ENCODE measurements around the gene RESP18. TPM values are rescaled to one million over a fixed set of nuclear protein-coding genes. Genes with fewer than 3 reads are reported as not detected.

Gene RESP18
- polyA plus RNA-seq, 1 of the 3 experiments (the other 2 are of a cell fraction) = not detected

DNA sequence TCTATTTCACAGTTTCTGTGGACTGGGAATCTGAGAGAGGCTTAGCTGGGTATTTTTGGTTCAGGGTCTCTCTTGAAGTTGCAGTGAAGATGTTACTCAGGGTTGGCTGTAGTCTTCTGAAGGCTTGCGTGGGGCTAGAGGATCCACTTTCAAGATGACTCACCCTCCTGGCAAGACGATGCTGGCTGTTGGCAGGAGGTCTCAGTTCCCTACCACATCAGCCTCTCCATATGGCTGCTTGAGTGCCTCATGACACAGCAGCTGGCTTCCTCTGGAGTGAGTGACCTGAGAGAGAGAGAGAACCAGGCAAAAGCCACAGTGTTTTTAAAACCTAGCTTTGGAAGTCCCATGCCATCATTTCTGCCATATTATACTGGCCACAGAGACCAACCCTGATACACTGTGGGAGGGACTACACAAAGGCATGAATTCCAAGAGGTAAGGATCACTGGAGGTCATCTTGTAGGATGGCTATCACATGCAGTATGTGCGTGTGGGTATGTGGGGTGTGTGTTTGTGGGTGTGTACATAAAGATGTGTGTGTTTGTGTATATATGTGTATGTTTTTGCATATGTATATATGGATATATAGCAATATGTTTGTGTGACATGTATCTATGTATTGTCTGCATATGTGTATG lies 30.1 kb upstream of the RESP18 start (continued):
- TF ChIP-seq, protein P1, sequence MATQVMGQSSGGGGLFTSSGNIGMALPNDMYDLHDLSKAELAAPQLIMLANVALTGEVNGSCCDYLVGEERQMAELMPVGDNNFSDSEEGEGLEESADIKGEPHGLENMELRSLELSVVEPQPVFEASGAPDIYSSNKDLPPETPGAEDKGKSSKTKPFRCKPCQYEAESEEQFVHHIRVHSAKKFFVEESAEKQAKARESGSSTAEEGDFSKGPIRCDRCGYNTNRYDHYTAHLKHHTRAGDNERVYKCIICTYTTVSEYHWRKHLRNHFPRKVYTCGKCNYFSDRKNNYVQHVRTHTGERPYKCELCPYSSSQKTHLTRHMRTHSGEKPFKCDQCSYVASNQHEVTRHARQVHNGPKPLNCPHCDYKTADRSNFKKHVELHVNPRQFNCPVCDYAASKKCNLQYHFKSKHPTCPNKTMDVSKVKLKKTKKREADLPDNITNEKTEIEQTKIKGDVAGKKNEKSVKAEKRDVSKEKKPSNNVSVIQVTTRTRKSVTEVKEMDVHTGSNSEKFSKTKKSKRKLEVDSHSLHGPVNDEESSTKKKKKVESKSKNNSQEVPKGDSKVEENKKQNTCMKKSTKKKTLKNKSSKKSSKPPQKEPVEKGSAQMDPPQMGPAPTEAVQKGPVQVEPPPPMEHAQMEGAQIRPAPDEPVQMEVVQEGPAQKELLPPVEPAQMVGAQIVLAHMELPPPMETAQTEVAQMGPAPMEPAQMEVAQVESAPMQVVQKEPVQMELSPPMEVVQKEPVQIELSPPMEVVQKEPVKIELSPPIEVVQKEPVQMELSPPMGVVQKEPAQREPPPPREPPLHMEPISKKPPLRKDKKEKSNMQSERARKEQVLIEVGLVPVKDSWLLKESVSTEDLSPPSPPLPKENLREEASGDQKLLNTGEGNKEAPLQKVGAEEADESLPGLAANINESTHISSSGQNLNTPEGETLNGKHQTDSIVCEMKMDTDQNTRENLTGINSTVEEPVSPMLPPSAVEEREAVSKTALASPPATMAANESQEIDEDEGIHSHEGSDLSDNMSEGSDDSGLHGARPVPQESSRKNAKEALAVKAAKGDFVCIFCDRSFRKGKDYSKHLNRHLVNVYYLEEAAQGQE (IDR thresholded peaks at IDR 0.05; ENCODE audit: low read depth, low read length) = no peak
- TF ChIP-seq GATA2 (CRISPR knock-in tag; IDR thresholded peaks at IDR 0.05) (no peak), GABPA (IDR thresholded peaks at IDR 0.05; ENCODE audit: low read depth) (no peak), TCF12 (IDR thresholded peaks at IDR 0.05) (peak; percentile 89), RCOR1 (IDR thresholded peaks at IDR 0.05; ENCODE audit: low read length) (no peak), SMC3 (IDR thresholded peaks at IDR 0.05; ENCODE audit: low read depth, low read length) (no peak), ELF1 (IDR thresholded peaks at IDR 0.05) (no peak), YY1 (IDR thresholded peaks at IDR 0.05; ENCODE audit: low read depth) (no peak; the same call in 1 of the 2 replicates), EP300 (IDR thresholded peaks at IDR 0.05; ENCODE audit: borderline replicate concordance in 1 of 2, low read depth in 1 of 2, low read length in 1 of 2) (peak in 1 of 2 experiments; percentile 55; a peak in 1 of 4 replicates), NRF1 (IDR thresholded peaks at IDR 0.05; ENCODE audit: low read depth, low read length) (no peak), CHD2 (IDR thresholded peaks at IDR 0.05; ENCODE audit: low read length, partially characterized antibody) (no peak), FOSL2 (IDR thresholded peaks at IDR 0.05; ENCODE audit: borderline replicate concordance, low read depth) (peak; percentile 92)
- TF ChIP-seq, protein P2, sequence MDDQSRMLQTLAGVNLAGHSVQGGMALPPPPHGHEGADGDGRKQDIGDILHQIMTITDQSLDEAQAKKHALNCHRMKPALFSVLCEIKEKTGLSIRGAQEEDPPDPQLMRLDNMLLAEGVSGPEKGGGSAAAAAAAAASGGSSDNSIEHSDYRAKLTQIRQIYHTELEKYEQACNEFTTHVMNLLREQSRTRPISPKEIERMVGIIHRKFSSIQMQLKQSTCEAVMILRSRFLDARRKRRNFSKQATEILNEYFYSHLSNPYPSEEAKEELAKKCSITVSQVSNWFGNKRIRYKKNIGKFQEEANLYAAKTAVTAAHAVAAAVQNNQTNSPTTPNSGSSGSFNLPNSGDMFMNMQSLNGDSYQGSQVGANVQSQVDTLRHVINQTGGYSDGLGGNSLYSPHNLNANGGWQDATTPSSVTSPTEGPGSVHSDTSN (IDR thresholded peaks at IDR 0.05) = peak; percentile 50
- TF ChIP-seq, protein P3, sequence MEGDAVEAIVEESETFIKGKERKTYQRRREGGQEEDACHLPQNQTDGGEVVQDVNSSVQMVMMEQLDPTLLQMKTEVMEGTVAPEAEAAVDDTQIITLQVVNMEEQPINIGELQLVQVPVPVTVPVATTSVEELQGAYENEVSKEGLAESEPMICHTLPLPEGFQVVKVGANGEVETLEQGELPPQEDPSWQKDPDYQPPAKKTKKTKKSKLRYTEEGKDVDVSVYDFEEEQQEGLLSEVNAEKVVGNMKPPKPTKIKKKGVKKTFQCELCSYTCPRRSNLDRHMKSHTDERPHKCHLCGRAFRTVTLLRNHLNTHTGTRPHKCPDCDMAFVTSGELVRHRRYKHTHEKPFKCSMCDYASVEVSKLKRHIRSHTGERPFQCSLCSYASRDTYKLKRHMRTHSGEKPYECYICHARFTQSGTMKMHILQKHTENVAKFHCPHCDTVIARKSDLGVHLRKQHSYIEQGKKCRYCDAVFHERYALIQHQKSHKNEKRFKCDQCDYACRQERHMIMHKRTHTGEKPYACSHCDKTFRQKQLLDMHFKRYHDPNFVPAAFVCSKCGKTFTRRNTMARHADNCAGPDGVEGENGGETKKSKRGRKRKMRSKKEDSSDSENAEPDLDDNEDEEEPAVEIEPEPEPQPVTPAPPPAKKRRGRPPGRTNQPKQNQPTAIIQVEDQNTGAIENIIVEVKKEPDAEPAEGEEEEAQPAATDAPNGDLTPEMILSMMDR (IDR thresholded peaks at IDR 0.05) = no peak
- TF ChIP-seq, protein P4, sequence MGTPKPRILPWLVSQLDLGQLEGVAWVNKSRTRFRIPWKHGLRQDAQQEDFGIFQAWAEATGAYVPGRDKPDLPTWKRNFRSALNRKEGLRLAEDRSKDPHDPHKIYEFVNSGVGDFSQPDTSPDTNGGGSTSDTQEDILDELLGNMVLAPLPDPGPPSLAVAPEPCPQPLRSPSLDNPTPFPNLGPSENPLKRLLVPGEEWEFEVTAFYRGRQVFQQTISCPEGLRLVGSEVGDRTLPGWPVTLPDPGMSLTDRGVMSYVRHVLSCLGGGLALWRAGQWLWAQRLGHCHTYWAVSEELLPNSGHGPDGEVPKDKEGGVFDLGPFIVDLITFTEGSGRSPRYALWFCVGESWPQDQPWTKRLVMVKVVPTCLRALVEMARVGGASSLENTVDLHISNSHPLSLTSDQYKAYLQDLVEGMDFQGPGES (IDR thresholded peaks at IDR 0.05; ENCODE audit: low read depth, low read length) = no peak

Measured in SK-N-SH (cell line).